Stimulated activated effector memory CD8-positive, alpha-beta T cell treated with anti-CD3 and anti-CD28 coated beads, Interleukin-12 subunit alpha, Interleukin-12 subunit beta, amount 100 ng/mL, for 72 hours (primary cell): ENCODE data around the gene PLN.

Experiments used
- ATAC-seq: fragments of 150-1000 bp; cut with Tn5 transposase; 2 replicates; pipeline ENCODE4 v1.10.0; 2021
- DNase-seq, 2 donors: peaks; one replicate each; pipeline ENCODE4 v3.0.0; 2021 to 2022; ENCODE audit warnings: low spot score in 2 of 2
- H3K27ac Mint-ChIP-seq: one replicate; pipeline ENCODE4 v1.8.0; 2022; ENCODE audit warnings: mild to moderate bottlenecking, mixed read lengths
- H3K36me3 Mint-ChIP-seq: one replicate; pipeline ENCODE4 v1.8.0; 2022; ENCODE audit warnings: mild to moderate bottlenecking, mixed read lengths
- H3K4me1 Mint-ChIP-seq: one replicate; pipeline ENCODE4 v1.8.0; 2022; ENCODE audit warnings: mixed read lengths
- H3K4me3 Mint-ChIP-seq: one replicate; pipeline ENCODE4 v1.8.0; 2022; ENCODE audit warnings: mild to moderate bottlenecking, mixed read lengths
- H3K9me3 Mint-ChIP-seq: one replicate; pipeline ENCODE4 v1.8.0; 2022; ENCODE audit warnings: mixed read lengths

The PLN gene

GRCh38 chr6:118548136-118548535 is at the start of gene PLN:
Gene PLN (plus strand): TSS chr6:118548296. CDS start chr6:118558922, 10,626 bp downstream.
- H3K36me3 Mint-ChIP-seq, result no peaks in the 10 kb centered on the region
- ATAC-seq (no peak), DNase-seq (no peak)
- H3K27ac Mint-ChIP-seq, result peak within 1 kb of the TSS; percentile 30
- no peaks in the 10 kb centered on the region for H3K9me3 Mint-ChIP-seq
- H3K4me1 Mint-ChIP-seq, result peaks cover 32% of the 10 kb centered on the region
- no peak within 1 kb of the TSS for H3K4me3 Mint-ChIP-seq

DNA sequence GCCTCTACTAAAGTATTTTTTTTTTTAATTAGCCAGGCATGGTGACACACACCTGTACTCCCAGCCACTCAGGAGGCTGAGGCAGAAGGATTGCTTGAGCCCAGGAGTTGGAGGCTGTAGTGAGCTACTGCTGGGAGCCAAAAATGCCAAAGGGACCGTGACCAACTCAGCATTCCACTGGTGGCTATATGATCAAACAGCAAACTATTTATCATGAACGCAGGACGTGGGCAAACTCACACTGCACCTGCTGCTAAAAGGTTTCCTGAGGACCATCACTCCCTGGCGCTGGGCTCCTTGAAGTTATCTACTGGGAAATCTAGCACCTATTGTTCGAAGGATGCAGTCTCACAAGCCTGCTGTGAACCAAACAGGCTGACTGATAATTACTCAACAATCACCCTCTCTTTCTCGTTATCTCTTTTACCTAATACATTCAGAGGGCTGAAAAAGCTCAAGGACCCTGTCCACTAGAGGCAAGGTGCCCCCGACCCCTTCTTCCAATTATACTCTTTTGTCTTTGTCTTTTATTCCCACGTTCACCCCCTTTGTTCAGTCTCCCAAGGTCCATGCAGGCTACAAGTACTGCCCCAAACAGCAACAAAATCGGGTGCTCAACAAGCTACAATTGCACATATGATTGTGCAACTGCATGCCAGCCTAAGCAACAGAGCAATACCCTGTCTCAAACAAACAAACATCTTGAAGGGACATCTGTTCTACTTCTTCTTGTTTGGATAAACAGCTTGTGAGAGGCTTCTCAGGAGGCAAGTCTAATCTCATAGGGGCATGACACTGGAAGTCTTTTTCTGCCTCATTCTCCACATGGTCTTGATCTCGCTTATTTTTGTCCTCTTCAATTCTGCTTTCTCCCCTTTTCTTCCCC is 47.7 kb upstream of the PLN start:
- peaks cover 3% of the 10 kb centered on the region for H3K9me3 Mint-ChIP-seq
- no peak overlapping the region for H3K27ac Mint-ChIP-seq
- peaks cover 45% of the 10 kb centered on the region for H3K36me3 Mint-ChIP-seq
- peaks cover 13% of the 10 kb centered on the region for H3K4me1 Mint-ChIP-seq
- DNase-seq, result no peak
- H3K4me3 Mint-ChIP-seq, result no peak overlapping the region
- no peak for ATAC-seq

DNA sequence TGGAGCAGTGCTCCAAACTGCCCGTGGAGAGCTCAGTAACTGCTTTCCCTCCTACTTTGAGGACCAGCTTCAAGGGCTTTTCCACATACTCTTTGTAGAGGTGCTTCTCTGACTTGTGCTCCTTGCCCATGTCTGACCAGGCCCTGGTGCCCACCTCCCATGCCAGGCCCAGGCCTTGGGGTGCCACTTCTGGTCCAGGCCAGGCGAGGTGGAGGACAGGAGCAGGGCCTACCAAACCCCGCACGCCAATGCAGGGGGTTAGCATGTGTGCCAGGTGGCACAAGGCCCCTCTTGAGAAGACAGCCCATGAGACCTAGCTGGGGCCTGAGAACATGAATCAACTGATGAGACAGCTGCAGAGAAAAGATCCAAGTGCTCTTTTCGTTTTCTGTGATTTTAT is 47.0 kb upstream of the PLN start:
- Mint-ChIP-seq H3K9me3 (peaks cover 3% of the 10 kb centered on the region), H3K4me1 (peaks cover 13% of the 10 kb centered on the region), H3K27ac (no peak overlapping the region), H3K4me3 (no peak overlapping the region), H3K36me3 (peaks cover 45% of the 10 kb centered on the region)
- DNase-seq (no peak), ATAC-seq (no peak)

- peaks cover 15% of the 10 kb centered on the region for H3K4me1 Mint-ChIP-seq
- H3K27ac Mint-ChIP-seq, result no peak overlapping the region
- peaks cover 3% of the 10 kb centered on the region for H3K9me3 Mint-ChIP-seq
- peaks cover 45% of the 10 kb centered on the region for H3K36me3 Mint-ChIP-seq
- DNase-seq (no peak), ATAC-seq (no peak)
- no peak overlapping the region for H3K4me3 Mint-ChIP-seq
Measured at GRCh38 chr6:118501765-118502164, 46.3 kb upstream of the PLN start.

- peaks cover 19% of the 10 kb centered on the region for H3K4me1 Mint-ChIP-seq
Measured at GRCh38 chr6:118502169-118502568, 45.9 kb upstream of the PLN start.

DNA sequence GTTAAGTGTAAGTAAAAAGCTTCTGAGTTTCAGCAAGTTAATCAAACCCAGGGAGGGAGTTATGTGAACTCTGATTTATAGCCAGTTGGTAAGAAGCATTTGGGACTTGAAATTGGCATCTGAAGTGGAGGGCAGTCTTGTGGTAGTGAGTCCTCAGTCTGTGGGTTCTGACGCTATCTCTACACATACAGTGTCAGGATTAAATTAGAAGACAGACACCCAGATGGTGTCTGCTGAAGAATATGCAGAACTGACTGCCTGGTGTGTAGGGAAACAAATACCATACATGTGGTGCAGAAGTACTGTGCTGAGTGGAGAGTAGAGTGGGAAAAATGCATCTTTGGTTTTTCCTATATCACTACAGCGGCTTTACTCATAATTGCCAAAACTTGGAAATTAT is 43.5 kb upstream of the PLN start:
- H3K9me3 Mint-ChIP-seq, result peaks cover 3% of the 10 kb centered on the region
- peaks cover 45% of the 10 kb centered on the region for H3K36me3 Mint-ChIP-seq
- no peak overlapping the region for H3K27ac Mint-ChIP-seq
- H3K4me1 Mint-ChIP-seq, result peaks cover 25% of the 10 kb centered on the region
- ATAC-seq (no peak), DNase-seq (no peak)
- no peak overlapping the region for H3K4me3 Mint-ChIP-seq

More at GRCh38 chr6:118502169-118502568, 45.9 kb upstream of the PLN start:
- DNase-seq, result no peak
- no peak overlapping the region for H3K4me3 Mint-ChIP-seq
- H3K27ac Mint-ChIP-seq, result no peak overlapping the region
- H3K9me3 Mint-ChIP-seq, result peaks cover 3% of the 10 kb centered on the region
- peaks cover 45% of the 10 kb centered on the region for H3K36me3 Mint-ChIP-seq
- ATAC-seq, result no peak

- no peak overlapping the region for H3K4me3 Mint-ChIP-seq
- ATAC-seq (no peak), DNase-seq (no peak)
- H3K27ac Mint-ChIP-seq, result no peak overlapping the region
- peaks cover 3% of the 10 kb centered on the region for H3K9me3 Mint-ChIP-seq
- H3K4me1 Mint-ChIP-seq, result peaks cover 23% of the 10 kb centered on the region
- H3K36me3 Mint-ChIP-seq, result peaks cover 36% of the 10 kb centered on the region
Measured at GRCh38 chr6:118505656-118506055, 42.4 kb upstream of the PLN start.

DNA sequence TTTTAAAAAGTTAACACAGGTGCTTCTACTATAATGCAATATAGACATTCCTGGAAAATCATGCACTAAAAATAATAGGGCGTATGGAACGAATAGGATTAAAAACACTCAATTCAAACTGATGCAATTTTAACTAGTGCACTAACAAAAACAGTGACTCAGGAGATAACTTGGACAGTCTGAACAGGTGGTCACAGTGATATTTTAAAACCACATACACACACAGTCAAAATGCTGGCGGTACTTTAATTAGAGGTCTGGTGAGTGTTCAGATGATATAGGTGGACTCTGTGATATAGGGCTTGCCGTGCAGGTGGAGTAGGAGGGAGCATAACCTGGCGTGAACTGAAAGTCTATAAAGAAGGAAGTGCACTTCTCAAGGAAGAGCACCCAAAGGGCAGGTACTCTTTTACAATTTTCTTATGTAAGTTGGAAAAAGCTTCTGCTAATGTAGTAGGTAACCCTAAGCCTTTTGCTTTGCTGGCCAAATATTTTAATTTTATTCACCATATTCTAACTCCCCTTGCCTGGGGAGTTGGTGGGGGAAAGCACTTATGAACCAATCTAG is 41.9 kb upstream of the PLN start:
- Mint-ChIP-seq H3K27ac (no peak overlapping the region), H3K4me1 (peaks cover 18% of the 10 kb centered on the region), H3K9me3 (no peaks in the 10 kb centered on the region), H3K4me3 (no peak overlapping the region), H3K36me3 (peaks cover 35% of the 10 kb centered on the region)
- DNase-seq (no peak), ATAC-seq (no peak)

- peaks cover 18% of the 10 kb centered on the region for H3K4me1 Mint-ChIP-seq
- ATAC-seq (no peak), DNase-seq (no peak)
- no peak overlapping the region for H3K4me3 Mint-ChIP-seq
- no peaks in the 10 kb centered on the region for H3K9me3 Mint-ChIP-seq
- H3K27ac Mint-ChIP-seq, result peak overlapping the region; percentile 9
- H3K36me3 Mint-ChIP-seq, result peaks cover 21% of the 10 kb centered on the region
Measured at GRCh38 chr6:118507636-118508035, 40.5 kb upstream of the PLN start.

- peaks cover 14% of the 10 kb centered on the region for H3K36me3 Mint-ChIP-seq
- H3K4me1 Mint-ChIP-seq, result peaks cover 24% of the 10 kb centered on the region
- DNase-seq (no peak), ATAC-seq (no peak)
- no peaks in the 10 kb centered on the region for H3K9me3 Mint-ChIP-seq
- no peak overlapping the region for H3K4me3 Mint-ChIP-seq
- no peak overlapping the region for H3K27ac Mint-ChIP-seq
Measured at GRCh38 chr6:118509009-118509617, 39.0 kb upstream of the PLN start.

DNA sequence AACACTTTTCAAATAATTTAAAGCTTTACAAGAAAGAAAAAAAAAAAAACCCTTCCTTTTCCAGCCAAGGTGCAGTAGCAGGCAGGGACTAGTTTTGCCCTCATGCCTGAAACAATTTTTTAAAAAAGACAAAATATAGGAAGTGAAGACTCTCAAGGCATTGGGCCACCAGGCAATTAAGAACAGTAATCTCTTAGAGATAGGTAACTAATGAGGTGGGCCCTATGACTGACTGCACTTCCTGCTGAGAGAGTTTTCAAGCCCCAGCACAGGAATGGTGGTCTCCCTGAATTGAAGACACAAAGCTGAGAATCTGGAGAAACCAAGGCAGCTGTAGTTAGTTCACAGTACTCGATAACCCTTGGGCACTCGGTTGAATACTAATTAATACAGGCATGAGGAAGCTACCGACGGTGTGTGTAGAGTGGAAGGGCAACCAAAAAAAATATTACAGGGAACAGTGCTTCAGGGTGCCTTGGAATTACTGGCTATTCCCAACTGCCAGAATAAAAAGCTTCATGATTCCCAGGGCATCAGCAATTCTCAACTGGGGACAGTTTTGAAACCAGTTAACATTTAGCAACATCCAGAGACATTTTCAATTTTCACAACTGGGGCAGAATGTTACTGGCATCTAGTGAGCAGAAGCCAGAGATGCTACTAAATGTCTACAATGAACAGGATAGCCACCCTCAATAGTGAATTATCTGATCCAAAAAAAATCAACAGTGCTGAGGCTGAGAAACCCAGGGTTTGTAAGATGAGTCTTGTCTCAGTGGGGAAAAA is 36.0 kb upstream of the PLN start:
- peaks cover 32% of the 10 kb centered on the region for H3K4me1 Mint-ChIP-seq
- peak overlapping the region; percentile 74 for H3K27ac Mint-ChIP-seq
- H3K4me3 Mint-ChIP-seq, result no peak overlapping the region
- H3K36me3 Mint-ChIP-seq, result peaks cover 11% of the 10 kb centered on the region
- H3K9me3 Mint-ChIP-seq, result no peaks in the 10 kb centered on the region
- no peak for DNase-seq
- ATAC-seq, result no peak

DNA sequence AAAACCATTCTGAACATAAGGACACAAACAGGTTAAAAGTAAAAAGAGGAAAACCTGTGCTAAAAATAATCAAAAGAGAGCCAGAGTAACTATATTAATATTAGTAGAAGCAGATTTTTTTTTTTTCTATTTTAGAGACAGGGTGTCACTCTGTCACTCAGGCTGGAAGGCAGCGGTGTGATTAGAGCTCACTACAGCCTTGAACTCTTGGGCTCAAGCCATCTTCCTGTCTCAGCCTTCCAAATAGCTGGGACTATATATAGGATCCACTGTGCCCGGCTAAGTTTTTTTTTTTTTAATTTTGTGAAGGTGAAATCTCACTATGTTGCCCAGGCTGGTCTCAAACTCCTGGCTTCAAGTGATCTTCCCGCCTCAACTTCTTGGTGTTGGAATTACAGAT is 33.4 kb upstream of the PLN start:
- Mint-ChIP-seq H3K9me3 (no peaks in the 10 kb centered on the region), H3K4me3 (no peak overlapping the region), H3K4me1 (peaks cover 39% of the 10 kb centered on the region), H3K36me3 (peaks cover 34% of the 10 kb centered on the region), H3K27ac (peak overlapping the region; percentile 72)
- ATAC-seq (no peak), DNase-seq (no peak)

GRCh38 chr6:118522422-118522821 is 25.7 kb upstream of the PLN start:
- peaks cover 62% of the 10 kb centered on the region for H3K36me3 Mint-ChIP-seq
- no peak for ATAC-seq
- no peak overlapping the region for H3K27ac Mint-ChIP-seq
- peaks cover 38% of the 10 kb centered on the region for H3K4me1 Mint-ChIP-seq
- no peaks in the 10 kb centered on the region for H3K9me3 Mint-ChIP-seq
- no peak for DNase-seq
- H3K4me3 Mint-ChIP-seq, result no peak overlapping the region

GRCh38 chr6:118523216-118523615 is 24.9 kb upstream of the PLN start:
- Mint-ChIP-seq H3K4me3 (no peak overlapping the region), H3K36me3 (peaks cover 54% of the 10 kb centered on the region), H3K9me3 (no peaks in the 10 kb centered on the region), H3K27ac (no peak overlapping the region), H3K4me1 (peaks cover 37% of the 10 kb centered on the region)
- DNase-seq (no peak), ATAC-seq (peak; percentile 76)

GRCh38 chr6:118524686-118525085 is 23.4 kb upstream of the PLN start:
- no peak overlapping the region for H3K27ac Mint-ChIP-seq
- peaks cover 39% of the 10 kb centered on the region for H3K36me3 Mint-ChIP-seq
- peaks cover 35% of the 10 kb centered on the region for H3K4me1 Mint-ChIP-seq
- no peak overlapping the region for H3K4me3 Mint-ChIP-seq
- no peaks in the 10 kb centered on the region for H3K9me3 Mint-ChIP-seq
- no peak for DNase-seq
- no peak for ATAC-seq
